HepG2 (cell line): ENCODE data around the gene LIM2. TPM values are rescaled to one million over a fixed set of nuclear protein-coding genes. Genes with fewer than 3 reads are reported as not detected.

Source experiments
- ARNT2 ChIP-seq: sonication (generic); formaldehyde crosslinking; IDR thresholded peaks from 2 replicates; pipeline ENCODE4 v1.8.0; 2022; ENCODE audit warnings: mild to moderate bottlenecking, low read depth, missing genetic modification reagents, moderate library complexity
- ATF7 ChIP-seq, 2 experiments: fragments of 450-650 bp in 1 of 2; sonication (generic) in 1 of 2; formaldehyde crosslinking in 1 of 2; IDR thresholded peaks; 2 replicates each; pipeline versions ENCODE4 v1.4.0 to v1.6.1; 2016 to 2020; ENCODE audit warnings: antibody characterized with exemption in 1 of 2, mild to moderate bottlenecking in 1 of 2, missing genetic modification reagents in 1 of 2
- ATF7-NPFF ChIP-seq: sonication (generic); formaldehyde crosslinking; IDR thresholded peaks from 2 replicates; pipeline ENCODE4 v1.8.1; 2023; ENCODE audit warnings: mild to moderate bottlenecking, low read depth, missing genetic modification reagents, moderate library complexity
- BCL6 ChIP-seq: IDR thresholded peaks from 2 replicates; pipeline ENCODE4 v1.6.1; 2016; ENCODE audit warnings: missing genetic modification reagents, missing compliant biosample characterization
- CBX2 ChIP-seq, 2 experiments: fragments of 200-600 bp in 1 of 2; sonication (generic); formaldehyde crosslinking in 1 of 2; IDR thresholded peaks; 2 replicates each; pipeline versions ENCODE4 v1.7.0 to v1.8.1; 2018 to 2022; ENCODE audit warnings: low read depth in 2 of 2, low read length in 1 of 2, mild to moderate bottlenecking in 1 of 2, missing genetic modification reagents in 1 of 2
- DRAP1 ChIP-seq: IDR thresholded peaks from 2 replicates; pipeline ENCODE4 v1.6.1; 2016; ENCODE audit warnings: missing genetic modification reagents, missing compliant biosample characterization
- FOXO4 ChIP-seq: sonication (generic); formaldehyde crosslinking; conservative IDR thresholded peaks from 2 replicates; pipeline ENCODE4 v1.8.1; 2023; ENCODE audit warnings: missing genetic modification reagents
- HOXA3 ChIP-seq: sonication (generic); formaldehyde crosslinking; IDR thresholded peaks from 2 replicates; pipeline ENCODE4 v1.5.0; 2020; ENCODE audit warnings: missing genetic modification reagents
- IRF2 ChIP-seq: IDR thresholded peaks from 2 replicates; pipeline ENCODE4 v1.6.1; 2018; ENCODE audit warnings: missing genetic modification reagents, missing compliant biosample characterization
- KAT7 ChIP-seq: IDR thresholded peaks from 2 replicates; pipeline ENCODE4 v1.6.1; 2018; ENCODE audit warnings: borderline replicate concordance, missing compliant biosample characterization
- PAXIP1 ChIP-seq: sonication (generic); formaldehyde crosslinking; conservative IDR thresholded peaks from 2 replicates; pipeline ENCODE4 v1.4.0; 2020; ENCODE audit warnings: mild to moderate bottlenecking, missing genetic modification reagents, moderate library complexity
- PITX1 ChIP-seq: sonication (generic); formaldehyde crosslinking; IDR thresholded peaks from 2 replicates; pipeline ENCODE4 v1.5.1; 2020; ENCODE audit warnings: mild to moderate bottlenecking, missing genetic modification reagents
- RXRA ChIP-seq: sonication (generic); formaldehyde crosslinking; IDR thresholded peaks from 2 replicates; pipeline ENCODE4 v1.5.1; 2020; ENCODE audit warnings: missing genetic modification reagents
- SAP130 ChIP-seq: IDR thresholded peaks from 2 replicates; pipeline ENCODE4 v1.6.1; 2016; ENCODE audit warnings: low read depth
- SPEN ChIP-seq: sonication (generic); formaldehyde crosslinking; IDR thresholded peaks from 2 replicates; pipeline ENCODE4 v1.5.1; 2020; ENCODE audit warnings: low read depth, mild to moderate bottlenecking, missing genetic modification reagents
- ZNF260 ChIP-seq: sonication (generic); formaldehyde crosslinking; IDR thresholded peaks from 2 replicates; pipeline ENCODE4 v1.4.0; 2020; ENCODE audit warnings: missing genetic modification reagents, low read depth, mild to moderate bottlenecking, borderline replicate concordance
- ZNF564 ChIP-seq: sonication (generic); formaldehyde crosslinking; IDR thresholded peaks from 2 replicates; pipeline ENCODE4 v1.8.1; 2023; ENCODE audit warnings: mild to moderate bottlenecking, missing genetic modification reagents
- ZNF777 ChIP-seq: sonication (generic); formaldehyde crosslinking; IDR thresholded peaks from 2 replicates; pipeline ENCODE4 v1.4.0; 2020; ENCODE audit warnings: missing genetic modification reagents
- ZNF891 ChIP-seq: sonication (generic); formaldehyde crosslinking; IDR thresholded peaks from 2 replicates; pipeline ENCODE4 v1.5.0; 2020; ENCODE audit warnings: mild to moderate bottlenecking, missing genetic modification reagents
- ZSCAN21 ChIP-seq: sonication (generic); formaldehyde crosslinking; IDR thresholded peaks from 2 replicates; pipeline ENCODE4 v1.8.0; 2022; ENCODE audit warnings: mild to moderate bottlenecking, missing genetic modification reagents, moderate library complexity, borderline replicate concordance
- ZSCAN9 ChIP-seq: IDR thresholded peaks from 2 replicates; pipeline ENCODE4 v1.6.1; 2016; ENCODE audit warnings: borderline replicate concordance
- polyA plus RNA-seq, 8 experiments: library from polyadenylated mRNA; depleted of rRNA in 3 of 8; stranded (reverse) in 7 of 8; unstranded in 1 of 8; fragments of >200 nt; fragmentation: Illumina TruSeq in 4 of 8; extraction: Trizol in 4 of 8; gene quantifications; 2 replicates each; pipeline versions ENCODE4 v1.2.1 to v1.2.3, GENCODE V29; 2011 to 2016; ENCODE audit warnings: low read depth in 4 of 8, missing spikeins in 1 of 8, mixed read lengths in 1 of 8; ENCODE audit not compliant: insufficient read depth in 1 of 8
- total RNA-seq, 5 experiments: library from RNA; depleted of rRNA; stranded (reverse); fragments of >200 nt; fragmentation: Illumina TruSeq; extraction: Trizol; gene quantifications; 2 replicates each; pipeline ENCODE4 v1.2.3, GENCODE V29; 2016; ENCODE audit warnings: low read depth in 1 of 5
- TF ChIP-seq, protein P1 (sequence below): IDR thresholded peaks from 2 replicates; pipeline ENCODE4 v1.6.1; 2016; ENCODE audit warnings: mild to moderate bottlenecking

LIM2 gene
- total and polyA plus RNA-seq, 2 of the 13 experiments (the other 11 are each of a cell fraction or from before 2014, with no cell fraction given), result 1.3 TPM; not detected in 1

- TF ChIP-seq, protein P1, sequence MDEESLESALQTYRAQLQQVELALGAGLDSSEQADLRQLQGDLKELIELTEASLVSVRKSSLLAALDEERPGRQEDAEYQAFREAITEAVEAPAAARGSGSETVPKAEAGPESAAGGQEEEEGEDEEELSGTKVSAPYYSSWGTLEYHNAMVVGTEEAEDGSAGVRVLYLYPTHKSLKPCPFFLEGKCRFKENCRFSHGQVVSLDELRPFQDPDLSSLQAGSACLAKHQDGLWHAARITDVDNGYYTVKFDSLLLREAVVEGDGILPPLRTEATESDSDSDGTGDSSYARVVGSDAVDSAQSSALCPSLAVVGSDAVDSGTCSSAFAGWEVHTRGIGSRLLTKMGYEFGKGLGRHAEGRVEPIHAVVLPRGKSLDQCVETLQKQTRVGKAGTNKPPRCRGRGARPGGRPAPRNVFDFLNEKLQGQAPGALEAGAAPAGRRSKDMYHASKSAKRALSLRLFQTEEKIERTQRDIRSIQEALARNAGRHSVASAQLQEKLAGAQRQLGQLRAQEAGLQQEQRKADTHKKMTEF, result peak; percentile 39; the same call in 1 of the 2 replicates
- peak; percentile 36; the same call in 1 of the 2 replicates for TF ChIP-seq ZSCAN9 (CRISPR knock-in tag)
- TF ChIP-seq PITX1 (CRISPR knock-in tag), result 0 out of 2 replicates have a peak, but pooled peaks have one; percentile 33
- TF ChIP-seq ATF7 (IDR thresholded peaks at IDR 0.05), result no peak
- no peak for TF ChIP-seq ATF7 (CRISPR knock-in tag; IDR thresholded peaks at IDR 0.05)
- TF ChIP-seq IRF2 (CRISPR knock-in tag), result peak; percentile 37; the same call in 1 of the 2 replicates
- peak; percentile 93 for TF ChIP-seq ZNF564
- TF ChIP-seq HOXA3 (CRISPR knock-in tag), result peak; percentile 55
- TF ChIP-seq ATF7-NPFF (CRISPR knock-in tag), result 0 out of 2 replicates have a peak, but pooled peaks have one; percentile 50
- TF ChIP-seq BCL6 (CRISPR knock-in tag), result peak; percentile 48
- TF ChIP-seq ZSCAN21 (CRISPR knock-in tag), result peak; percentile 47; the same call in 1 of the 2 replicates
- TF ChIP-seq SPEN, result peak; percentile 78; the same call in 1 of the 2 replicates
- no peak for TF ChIP-seq ZNF891
- TF ChIP-seq SAP130 (CRISPR knock-in tag), result peak; percentile 62
- TF ChIP-seq KAT7 (CRISPR knock-in tag), result no peak
- TF ChIP-seq RXRA, result 0 out of 2 replicates have a peak, but pooled peaks have one; percentile 48
- TF ChIP-seq CBX2 (IDR thresholded peaks at IDR 0.05; ENCODE audit: low read depth, low read length), result no peak
- 0 out of 2 replicates have a peak, but pooled peaks have one; percentile 43 for TF ChIP-seq CBX2 (CRISPR knock-in tag; IDR thresholded peaks at IDR 0.05; ENCODE audit: low read depth)
- no peak for TF ChIP-seq ZNF260 (CRISPR knock-in tag)
- peak; percentile 32; the same call in 1 of the 2 replicates for TF ChIP-seq DRAP1 (CRISPR knock-in tag)
- peak; percentile 54; the same call in 1 of the 2 replicates for TF ChIP-seq PAXIP1 (CRISPR knock-in tag)
- no peak for TF ChIP-seq FOXO4 (CRISPR knock-in tag)
- TF ChIP-seq ZNF777 (CRISPR knock-in tag), result peak; percentile 64
- peak; percentile 57; the same call in 1 of the 2 replicates for TF ChIP-seq ARNT2
Measured at GRCh38 chr19:51389143-51389542, 1.4 kb upstream of the LIM2 start (continued).
